C4-2B (cell line): ENCODE results near the gene EBLN2.

Source experiments
- H3K27ac ChIP-seq: fragments of 450-650 bp; 2 replicates; pipeline ENCODE4 v1.5.1; 2017
- ZFX ChIP-seq: fragments of 450-650 bp; IDR thresholded peaks from 2 replicates; pipeline ENCODE4 v1.6.1; 2017
- TF ChIP-seq, protein P1 (sequence below): fragments of 450-650 bp; conservative IDR thresholded peaks from 2 replicates; pipeline ENCODE4 v1.5.1; 2017; ENCODE audit warnings: mild to moderate bottlenecking

Gene EBLN2

GRCh38 chr3:73028803-73029202 is 32.7 kb upstream of the EBLN2 start:
- TF ChIP-seq, protein P1, sequence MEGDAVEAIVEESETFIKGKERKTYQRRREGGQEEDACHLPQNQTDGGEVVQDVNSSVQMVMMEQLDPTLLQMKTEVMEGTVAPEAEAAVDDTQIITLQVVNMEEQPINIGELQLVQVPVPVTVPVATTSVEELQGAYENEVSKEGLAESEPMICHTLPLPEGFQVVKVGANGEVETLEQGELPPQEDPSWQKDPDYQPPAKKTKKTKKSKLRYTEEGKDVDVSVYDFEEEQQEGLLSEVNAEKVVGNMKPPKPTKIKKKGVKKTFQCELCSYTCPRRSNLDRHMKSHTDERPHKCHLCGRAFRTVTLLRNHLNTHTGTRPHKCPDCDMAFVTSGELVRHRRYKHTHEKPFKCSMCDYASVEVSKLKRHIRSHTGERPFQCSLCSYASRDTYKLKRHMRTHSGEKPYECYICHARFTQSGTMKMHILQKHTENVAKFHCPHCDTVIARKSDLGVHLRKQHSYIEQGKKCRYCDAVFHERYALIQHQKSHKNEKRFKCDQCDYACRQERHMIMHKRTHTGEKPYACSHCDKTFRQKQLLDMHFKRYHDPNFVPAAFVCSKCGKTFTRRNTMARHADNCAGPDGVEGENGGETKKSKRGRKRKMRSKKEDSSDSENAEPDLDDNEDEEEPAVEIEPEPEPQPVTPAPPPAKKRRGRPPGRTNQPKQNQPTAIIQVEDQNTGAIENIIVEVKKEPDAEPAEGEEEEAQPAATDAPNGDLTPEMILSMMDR: no peak
- no peak for TF ChIP-seq ZFX
- H3K27ac ChIP-seq: no peak overlapping the region

GRCh38 chr3:73029321-73029796 is 32.1 kb upstream of the EBLN2 start:
- H3K27ac ChIP-seq: no peak overlapping the region

GRCh38 chr3:73030073-73030597 is 31.3 kb upstream of the EBLN2 start:
- no peak overlapping the region for H3K27ac ChIP-seq
- TF ChIP-seq, protein P1: no peak
- TF ChIP-seq ZFX: no peak

More at GRCh38 chr3:73029321-73029796, 32.1 kb upstream of the EBLN2 start:
- no peak for TF ChIP-seq ZFX
- TF ChIP-seq, protein P1: no peak

DNA sequence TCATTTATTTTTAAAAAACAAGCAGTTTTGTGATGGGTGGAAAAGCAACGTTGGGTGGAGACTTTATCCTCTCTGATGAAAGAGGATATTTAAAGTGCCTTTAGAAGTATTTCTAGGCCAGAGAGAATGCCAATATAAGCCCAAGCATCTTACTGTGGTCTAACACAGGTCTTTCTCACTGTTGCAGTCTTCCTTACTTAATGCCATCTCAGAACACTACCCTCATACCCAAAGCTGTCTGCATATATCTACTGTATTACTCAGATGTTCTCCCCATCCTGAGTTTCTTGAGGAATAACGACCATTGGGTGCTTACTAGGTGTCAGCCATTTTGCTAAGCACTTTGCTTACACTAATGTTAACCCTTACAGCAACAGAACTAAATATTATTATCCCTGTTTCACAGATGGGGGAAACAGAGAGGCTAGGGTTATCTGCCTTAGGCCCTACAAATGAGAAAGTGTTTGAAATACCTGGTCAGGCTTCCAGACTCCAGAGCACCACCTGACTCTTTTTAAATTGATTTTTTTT is 29.8 kb upstream of the EBLN2 start:
- H3K27ac ChIP-seq: no peak overlapping the region
- TF ChIP-seq, protein P1: no peak
- no peak for TF ChIP-seq ZFX

GRCh38 chr3:73036694-73037591 is 24.5 kb upstream of the EBLN2 start:
- TF ChIP-seq, protein P1: no peak
- TF ChIP-seq ZFX: no peak
- no peak overlapping the region for H3K27ac ChIP-seq

DNA sequence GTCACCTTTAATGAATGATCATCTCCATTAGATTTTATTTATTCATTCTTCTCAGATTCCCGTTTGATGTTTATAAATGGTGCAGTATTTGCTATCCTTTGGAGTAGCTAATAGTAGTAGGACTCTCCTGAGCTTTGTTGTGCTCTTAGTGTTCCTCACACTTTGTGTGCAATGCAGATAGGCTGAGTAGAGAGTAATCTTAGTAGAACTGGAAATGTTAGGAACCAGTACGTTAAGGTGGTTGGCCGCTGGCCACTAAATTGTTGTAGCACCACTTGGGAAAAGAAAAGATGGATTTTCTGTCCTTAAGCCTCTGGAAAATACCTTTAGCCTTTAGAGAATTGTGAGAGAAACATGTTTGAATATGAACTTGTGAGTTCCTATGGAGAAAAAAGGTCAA is 19.9 kb upstream of the EBLN2 start:
- H3K27ac ChIP-seq: no peak overlapping the region
- TF ChIP-seq, protein P1: no peak
- no peak for TF ChIP-seq ZFX

DNA sequence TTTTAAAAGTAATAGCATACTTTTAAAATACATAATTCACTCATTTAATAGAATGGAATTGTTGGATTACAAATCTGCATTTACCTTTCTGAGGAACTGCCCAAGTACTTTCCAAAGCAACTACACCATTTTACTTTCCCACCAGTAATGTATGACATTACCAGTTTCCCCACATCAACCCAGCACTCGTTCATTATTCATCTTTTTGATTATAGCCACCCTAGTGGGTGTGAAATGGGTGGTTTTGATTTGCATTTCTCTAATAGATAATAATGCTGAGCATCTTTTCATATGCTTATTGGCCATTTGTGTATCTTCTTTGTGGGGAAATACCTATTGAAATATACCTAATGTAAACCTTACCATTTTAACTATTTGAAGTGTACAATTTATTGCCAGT is 18.0 kb upstream of the EBLN2 start:
- no peak overlapping the region for H3K27ac ChIP-seq
- TF ChIP-seq, protein P1: no peak
- no peak for TF ChIP-seq ZFX
